HepG2 (cell line): ENCODE data around the gene INAFM1. TPM values are rescaled to one million over a fixed set of nuclear protein-coding genes. Genes with fewer than 3 reads are reported as not detected.

ENCODE experiments used
- AKAP8 ChIP-seq: sonication (generic); formaldehyde crosslinking; IDR thresholded peaks from 2 replicates; pipeline ENCODE4 v1.5.1; 2020; ENCODE audit warnings: mild to moderate bottlenecking, missing genetic modification reagents
- ASH2L ChIP-seq: fragments of 300-600, 200-600 bp; sonication (generic); IDR thresholded peaks from 2 replicates; pipeline ENCODE4 v1.7.0; 2017; ENCODE audit warnings: low read depth, mild to moderate bottlenecking, moderate library complexity, mixed read lengths, low read length; ENCODE audit not compliant: insufficient read length
- DPF2 ChIP-seq: sonication (generic); formaldehyde crosslinking; IDR thresholded peaks from 2 replicates; pipeline ENCODE4 v1.4.0; 2020; ENCODE audit warnings: mild to moderate bottlenecking, low read depth, missing genetic modification reagents, borderline replicate concordance
- HOXA5 ChIP-seq: sonication (generic); formaldehyde crosslinking; IDR thresholded peaks from 2 replicates; pipeline ENCODE4 v1.4.0; 2020; ENCODE audit warnings: missing genetic modification reagents
- KDM3A ChIP-seq: IDR thresholded peaks from 2 replicates; pipeline ENCODE4 v1.6.1; 2018; ENCODE audit warnings: low read depth, missing compliant biosample characterization
- KDM4B ChIP-seq: sonication (generic); formaldehyde crosslinking; IDR thresholded peaks from 2 replicates; pipeline ENCODE4 v1.4.0; 2020; ENCODE audit warnings: missing genetic modification reagents
- NCOR1 ChIP-seq: fragments of 200-600 bp; sonication (generic); IDR thresholded peaks from 2 replicates; pipeline ENCODE4 v1.7.0; 2017; ENCODE audit warnings: antibody characterized with exemption, low read length, borderline replicate concordance
- NRL ChIP-seq: sonication (generic); formaldehyde crosslinking; IDR thresholded peaks from 2 replicates; pipeline ENCODE4 v1.5.0; 2020; ENCODE audit warnings: missing genetic modification reagents, mild to moderate bottlenecking, moderate library complexity, borderline replicate concordance
- PHF21A ChIP-seq: sonication (generic); formaldehyde crosslinking; IDR thresholded peaks from 2 replicates; pipeline ENCODE4 v1.5.0; 2020; ENCODE audit warnings: mild to moderate bottlenecking, missing genetic modification reagents
- SOX5 ChIP-seq: IDR thresholded peaks from 2 replicates; pipeline ENCODE4 v1.6.1; 2016; ENCODE audit warnings: borderline replicate concordance
- SOX6 ChIP-seq, 2 experiments: fragments of 450-650 bp in 1 of 2; sonication (generic) in 1 of 2; formaldehyde crosslinking in 1 of 2; IDR thresholded peaks; 2 replicates each; pipeline versions ENCODE4 v1.4.0 to v1.6.1; 2017 to 2020; ENCODE audit warnings: antibody characterized with exemption in 1 of 2, mild to moderate bottlenecking in 1 of 2, missing genetic modification reagents in 1 of 2
- ZBTB8A ChIP-seq: sonication (generic); formaldehyde crosslinking; IDR thresholded peaks from 2 replicates; pipeline ENCODE4 v1.4.0; 2020; ENCODE audit warnings: mild to moderate bottlenecking, low read depth, missing genetic modification reagents, borderline replicate concordance
- ZMYM4 ChIP-seq: sonication (generic); formaldehyde crosslinking; IDR thresholded peaks from 2 replicates; pipeline ENCODE4 v1.8.1; 2023; ENCODE audit warnings: mild to moderate bottlenecking, missing genetic modification reagents
- ZNF143 ChIP-seq: sonication (generic); formaldehyde crosslinking; IDR thresholded peaks from 2 replicates; pipeline ENCODE4 v1.4.0; 2020; ENCODE audit warnings: missing genetic modification reagents
- ZNF616 ChIP-seq: sonication (generic); formaldehyde crosslinking; IDR thresholded peaks from 2 replicates; pipeline ENCODE4 v1.5.0; 2020; ENCODE audit warnings: low read depth, mild to moderate bottlenecking, missing genetic modification reagents
- ZNF746 ChIP-seq: sonication (generic); formaldehyde crosslinking; IDR thresholded peaks from 2 replicates; pipeline ENCODE4 v1.8.0; 2022; ENCODE audit warnings: mild to moderate bottlenecking, missing genetic modification reagents
- ZNF747 ChIP-seq: sonication (generic); formaldehyde crosslinking; IDR thresholded peaks from 2 replicates; pipeline ENCODE4 v1.8.1; 2023; ENCODE audit warnings: missing genetic modification reagents, mild to moderate bottlenecking, borderline replicate concordance
- ZNF773 ChIP-seq: sonication (generic); formaldehyde crosslinking; IDR thresholded peaks from 2 replicates; pipeline ENCODE4 v1.4.0; 2020; ENCODE audit warnings: missing genetic modification reagents, borderline replicate concordance
- ZSCAN25 ChIP-seq: sonication (generic); formaldehyde crosslinking; IDR thresholded peaks from 2 replicates; pipeline ENCODE4 v1.8.0; 2022; ENCODE audit warnings: mild to moderate bottlenecking, missing genetic modification reagents
- ZSCAN29 ChIP-seq: sonication (generic); formaldehyde crosslinking; conservative IDR thresholded peaks from 2 replicates; pipeline ENCODE4 v1.4.0; 2020; ENCODE audit warnings: mild to moderate bottlenecking, missing genetic modification reagents
- polyA plus RNA-seq, 8 experiments: library from polyadenylated mRNA; depleted of rRNA in 3 of 8; stranded (reverse) in 7 of 8; unstranded in 1 of 8; fragments of >200 nt; fragmentation: Illumina TruSeq in 4 of 8; extraction: Trizol in 4 of 8; gene quantifications; 2 replicates each; pipeline versions ENCODE4 v1.2.1 to v1.2.3, GENCODE V29; 2011 to 2016; ENCODE audit warnings: low read depth in 4 of 8, missing spikeins in 1 of 8, mixed read lengths in 1 of 8; ENCODE audit not compliant: insufficient read depth in 1 of 8
- total RNA-seq, 5 experiments: library from RNA; depleted of rRNA; stranded (reverse); fragments of >200 nt; fragmentation: Illumina TruSeq; extraction: Trizol; gene quantifications; 2 replicates each; pipeline ENCODE4 v1.2.3, GENCODE V29; 2016; ENCODE audit warnings: low read depth in 1 of 5
- TF ChIP-seq, protein P1 (sequence below): sonication (generic); formaldehyde crosslinking; IDR thresholded peaks from 2 replicates; pipeline ENCODE4 v1.4.0; 2020; ENCODE audit warnings: missing genetic modification reagents, borderline replicate concordance
- TF ChIP-seq, protein P2 (sequence below): IDR thresholded peaks from 2 replicates; pipeline ENCODE4 v1.6.1; 2016
- TF ChIP-seq, protein P3 (sequence below): sonication (generic); formaldehyde crosslinking; IDR thresholded peaks from 2 replicates; pipeline ENCODE4 v1.4.0; 2020; ENCODE audit warnings: missing genetic modification reagents, mild to moderate bottlenecking, borderline replicate concordance

Gene INAFM1
- total and polyA plus RNA-seq, 2 of the 13 experiments (the other 11 are each of a cell fraction or from before 2014, with no cell fraction given), result 0.88 to 1.9 TPM

DNA sequence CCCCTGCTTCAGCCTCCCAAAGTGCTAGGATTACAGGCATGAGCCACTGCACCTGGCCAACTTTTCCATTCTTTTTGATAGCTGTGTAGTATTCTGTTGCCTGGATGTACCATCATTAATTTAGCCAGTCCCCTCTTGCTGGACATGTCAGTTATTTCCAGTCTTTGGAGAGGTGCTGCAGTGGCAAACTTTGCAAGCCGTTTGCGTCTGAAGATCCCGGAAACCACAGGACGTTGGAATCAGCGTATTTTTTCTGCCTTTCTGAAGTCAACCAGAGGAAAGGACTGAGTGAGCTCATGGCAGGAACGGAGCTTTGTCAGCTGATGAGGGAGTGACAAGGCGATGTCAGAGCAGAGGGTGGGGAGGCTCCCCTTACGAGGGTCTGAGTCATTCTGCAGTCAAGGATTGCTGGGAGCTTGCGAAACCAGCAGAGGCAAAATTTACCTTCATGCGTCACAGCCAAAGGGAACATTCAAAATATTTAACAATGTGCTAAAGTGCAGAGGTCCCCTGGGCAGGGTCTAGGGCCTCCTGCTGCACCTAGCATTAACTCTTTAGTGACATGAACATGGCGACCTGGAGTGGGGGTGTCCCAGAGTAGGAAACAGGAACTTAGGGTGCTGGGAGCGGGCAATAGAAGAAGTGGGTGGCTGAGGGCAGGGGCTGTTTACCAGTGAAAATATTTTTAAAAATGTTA is 40.6 kb downstream of the INAFM1 start (continued):
- TF ChIP-seq ZBTB8A (no peak), ZNF747 (CRISPR knock-in tag) (peak; percentile 77; the same call in 1 of the 2 replicates), SOX5 (CRISPR knock-in tag) (peak; percentile 89; the same call in 1 of the 2 replicates), ZNF616 (CRISPR knock-in tag) (0 out of 2 replicates have a peak, but pooled peaks have one; percentile 56), ZSCAN29 (CRISPR knock-in tag) (no peak), HOXA5 (CRISPR knock-in tag) (peak; percentile 75), SOX6 (IDR thresholded peaks at IDR 0.05) (no peak), SOX6 (CRISPR knock-in tag; IDR thresholded peaks at IDR 0.05) (peak; percentile 93), DPF2 (peak; percentile 85; the same call in 1 of the 2 replicates), KDM4B (peak; percentile 73; the same call in 1 of the 2 replicates), ZMYM4 (CRISPR knock-in tag) (peak; percentile 82), AKAP8 (CRISPR knock-in tag) (0 out of 2 replicates have a peak, but pooled peaks have one; percentile 28), KDM3A (CRISPR knock-in tag) (peak; percentile 85; the same call in 1 of the 2 replicates), ZNF746 (CRISPR knock-in tag) (peak; percentile 68; the same call in 1 of the 2 replicates), PHF21A (CRISPR knock-in tag) (peak; percentile 92), NRL (CRISPR knock-in tag) (no peak), ZNF143 (CRISPR knock-in tag) (peak; percentile 81), ASH2L (peak; percentile 64), NCOR1 (peak; percentile 70; the same call in 1 of the 2 replicates), ZSCAN25 (peak; percentile 50; the same call in 1 of the 2 replicates), ZNF773 (no peak)
- TF ChIP-seq, protein P1, sequence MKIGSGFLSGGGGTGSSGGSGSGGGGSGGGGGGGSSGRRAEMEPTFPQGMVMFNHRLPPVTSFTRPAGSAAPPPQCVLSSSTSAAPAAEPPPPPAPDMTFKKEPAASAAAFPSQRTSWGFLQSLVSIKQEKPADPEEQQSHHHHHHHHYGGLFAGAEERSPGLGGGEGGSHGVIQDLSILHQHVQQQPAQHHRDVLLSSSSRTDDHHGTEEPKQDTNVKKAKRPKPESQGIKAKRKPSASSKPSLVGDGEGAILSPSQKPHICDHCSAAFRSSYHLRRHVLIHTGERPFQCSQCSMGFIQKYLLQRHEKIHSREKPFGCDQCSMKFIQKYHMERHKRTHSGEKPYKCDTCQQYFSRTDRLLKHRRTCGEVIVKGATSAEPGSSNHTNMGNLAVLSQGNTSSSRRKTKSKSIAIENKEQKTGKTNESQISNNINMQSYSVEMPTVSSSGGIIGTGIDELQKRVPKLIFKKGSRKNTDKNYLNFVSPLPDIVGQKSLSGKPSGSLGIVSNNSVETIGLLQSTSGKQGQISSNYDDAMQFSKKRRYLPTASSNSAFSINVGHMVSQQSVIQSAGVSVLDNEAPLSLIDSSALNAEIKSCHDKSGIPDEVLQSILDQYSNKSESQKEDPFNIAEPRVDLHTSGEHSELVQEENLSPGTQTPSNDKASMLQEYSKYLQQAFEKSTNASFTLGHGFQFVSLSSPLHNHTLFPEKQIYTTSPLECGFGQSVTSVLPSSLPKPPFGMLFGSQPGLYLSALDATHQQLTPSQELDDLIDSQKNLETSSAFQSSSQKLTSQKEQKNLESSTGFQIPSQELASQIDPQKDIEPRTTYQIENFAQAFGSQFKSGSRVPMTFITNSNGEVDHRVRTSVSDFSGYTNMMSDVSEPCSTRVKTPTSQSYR (CRISPR knock-in tag), result peak; percentile 38; the same call in 1 of the 2 replicates
- TF ChIP-seq, protein P2, sequence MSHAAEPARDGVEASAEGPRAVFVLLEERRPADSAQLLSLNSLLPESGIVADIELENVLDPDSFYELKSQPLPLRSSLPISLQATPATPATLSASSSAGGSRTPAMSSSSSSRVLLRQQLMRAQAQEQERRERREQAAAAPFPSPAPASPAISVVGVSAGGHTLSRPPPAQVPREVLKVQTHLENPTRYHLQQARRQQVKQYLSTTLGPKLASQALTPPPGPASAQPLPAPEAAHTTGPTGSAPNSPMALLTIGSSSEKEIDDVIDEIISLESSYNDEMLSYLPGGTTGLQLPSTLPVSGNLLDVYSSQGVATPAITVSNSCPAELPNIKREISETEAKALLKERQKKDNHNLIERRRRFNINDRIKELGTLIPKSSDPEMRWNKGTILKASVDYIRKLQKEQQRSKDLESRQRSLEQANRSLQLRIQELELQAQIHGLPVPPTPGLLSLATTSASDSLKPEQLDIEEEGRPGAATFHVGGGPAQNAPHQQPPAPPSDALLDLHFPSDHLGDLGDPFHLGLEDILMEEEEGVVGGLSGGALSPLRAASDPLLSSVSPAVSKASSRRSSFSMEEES (CRISPR knock-in tag), result peak; percentile 85
- TF ChIP-seq, protein P3, sequence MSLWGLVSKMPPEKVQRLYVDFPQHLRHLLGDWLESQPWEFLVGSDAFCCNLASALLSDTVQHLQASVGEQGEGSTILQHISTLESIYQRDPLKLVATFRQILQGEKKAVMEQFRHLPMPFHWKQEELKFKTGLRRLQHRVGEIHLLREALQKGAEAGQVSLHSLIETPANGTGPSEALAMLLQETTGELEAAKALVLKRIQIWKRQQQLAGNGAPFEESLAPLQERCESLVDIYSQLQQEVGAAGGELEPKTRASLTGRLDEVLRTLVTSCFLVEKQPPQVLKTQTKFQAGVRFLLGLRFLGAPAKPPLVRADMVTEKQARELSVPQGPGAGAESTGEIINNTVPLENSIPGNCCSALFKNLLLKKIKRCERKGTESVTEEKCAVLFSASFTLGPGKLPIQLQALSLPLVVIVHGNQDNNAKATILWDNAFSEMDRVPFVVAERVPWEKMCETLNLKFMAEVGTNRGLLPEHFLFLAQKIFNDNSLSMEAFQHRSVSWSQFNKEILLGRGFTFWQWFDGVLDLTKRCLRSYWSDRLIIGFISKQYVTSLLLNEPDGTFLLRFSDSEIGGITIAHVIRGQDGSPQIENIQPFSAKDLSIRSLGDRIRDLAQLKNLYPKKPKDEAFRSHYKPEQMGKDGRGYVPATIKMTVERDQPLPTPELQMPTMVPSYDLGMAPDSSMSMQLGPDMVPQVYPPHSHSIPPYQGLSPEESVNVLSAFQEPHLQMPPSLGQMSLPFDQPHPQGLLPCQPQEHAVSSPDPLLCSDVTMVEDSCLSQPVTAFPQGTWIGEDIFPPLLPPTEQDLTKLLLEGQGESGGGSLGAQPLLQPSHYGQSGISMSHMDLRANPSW (CRISPR knock-in tag), result 0 out of 2 replicates have a peak, but pooled peaks have one; percentile 21
